Stimulated activated CD8-positive, alpha-beta memory T cell treated with anti-CD3 and anti-CD28 coated beads, Interleukin-12 subunit alpha, Interleukin-12 subunit beta, amount 100 ng/mL, for 24 hours (primary cell): ENCODE measurements around the gene GCSH.

Source experiments
- DNase-seq: peaks from one replicate; pipeline ENCODE4 v3.0.0-alpha.2; 2020; ENCODE audit errors: extremely low read depth

Gene GCSH

DNA sequence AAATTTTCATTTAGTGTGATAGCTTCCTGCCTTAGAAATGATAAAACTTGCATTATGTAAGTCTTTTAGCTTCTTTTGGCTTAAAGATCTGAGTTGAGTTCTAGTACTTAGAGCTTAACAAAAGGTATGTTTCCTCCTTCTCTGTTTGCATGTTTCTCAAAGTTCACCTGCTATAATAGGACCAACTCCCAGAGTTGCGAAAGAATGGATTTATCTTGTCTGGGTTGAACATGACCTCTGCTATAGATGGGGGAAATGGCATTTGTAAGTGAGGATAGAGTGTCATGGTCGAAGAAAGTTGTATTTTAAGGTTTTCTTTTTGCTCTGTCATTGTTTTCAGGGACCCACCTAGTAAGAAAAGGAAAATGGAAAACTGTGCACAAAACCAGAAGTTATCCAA lies 53.4 kb downstream of the GCSH start:
- DNase-seq, result no peak

DNA sequence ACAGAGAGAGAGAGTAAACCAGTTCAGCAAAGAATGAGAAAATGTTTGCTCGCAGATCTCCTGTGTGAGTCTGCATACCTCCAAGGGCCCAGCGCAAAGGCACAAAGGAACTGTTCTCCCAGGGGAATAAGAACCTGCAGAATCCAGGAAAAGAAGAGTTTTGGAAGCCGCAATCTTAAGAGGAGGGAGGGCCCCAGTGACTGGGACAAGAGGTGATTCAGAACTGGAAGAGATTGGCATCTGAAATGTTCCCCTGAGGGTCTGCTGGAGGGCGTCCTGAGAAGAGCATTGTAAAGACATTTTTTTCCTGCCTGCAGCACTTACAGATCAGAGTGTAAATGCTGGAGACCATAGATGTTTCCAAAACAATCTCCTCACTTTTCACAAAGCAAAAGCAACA lies 54.5 kb downstream of the GCSH start:
- DNase-seq, result no peak

DNA sequence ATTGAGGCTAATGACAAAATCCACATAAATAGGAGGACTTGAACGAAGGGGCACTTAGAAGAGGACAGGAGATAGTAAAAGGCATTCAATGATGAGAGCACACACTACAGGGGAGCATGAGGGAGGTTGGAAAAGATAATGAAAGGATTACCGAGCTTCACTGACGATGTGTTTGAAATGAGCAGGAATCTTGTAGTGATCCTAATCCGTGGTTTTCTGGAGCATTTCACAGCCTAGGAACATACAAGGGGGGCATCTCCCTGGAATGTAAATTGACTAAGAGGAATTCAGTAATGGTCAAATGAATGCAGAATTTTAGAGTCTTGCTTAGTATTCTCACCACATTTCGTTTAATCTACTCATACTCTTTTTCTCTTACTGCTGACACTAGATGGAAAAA lies 55.4 kb downstream of the GCSH start:
- DNase-seq, result no peak

DNA sequence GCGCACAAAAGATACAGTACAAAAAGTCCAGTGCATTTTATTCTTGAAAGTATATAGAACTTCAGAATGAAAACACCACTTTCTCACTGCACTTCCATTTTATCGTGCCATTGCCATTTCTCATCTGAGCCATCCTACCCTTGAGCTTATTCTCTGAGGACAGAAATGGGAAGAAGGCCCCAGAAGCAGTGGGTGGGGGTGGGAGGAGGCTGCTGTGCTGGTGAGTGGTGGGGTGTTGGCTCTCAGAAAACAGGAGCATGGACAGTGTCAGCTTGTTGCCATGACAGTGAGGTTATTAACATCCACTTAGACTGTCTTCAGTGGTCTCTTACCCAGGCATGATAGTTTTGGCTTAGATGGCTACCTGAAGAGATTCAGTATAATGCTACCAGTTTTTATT lies 56.1 kb downstream of the GCSH start:
- DNase-seq, result no peak

DNA sequence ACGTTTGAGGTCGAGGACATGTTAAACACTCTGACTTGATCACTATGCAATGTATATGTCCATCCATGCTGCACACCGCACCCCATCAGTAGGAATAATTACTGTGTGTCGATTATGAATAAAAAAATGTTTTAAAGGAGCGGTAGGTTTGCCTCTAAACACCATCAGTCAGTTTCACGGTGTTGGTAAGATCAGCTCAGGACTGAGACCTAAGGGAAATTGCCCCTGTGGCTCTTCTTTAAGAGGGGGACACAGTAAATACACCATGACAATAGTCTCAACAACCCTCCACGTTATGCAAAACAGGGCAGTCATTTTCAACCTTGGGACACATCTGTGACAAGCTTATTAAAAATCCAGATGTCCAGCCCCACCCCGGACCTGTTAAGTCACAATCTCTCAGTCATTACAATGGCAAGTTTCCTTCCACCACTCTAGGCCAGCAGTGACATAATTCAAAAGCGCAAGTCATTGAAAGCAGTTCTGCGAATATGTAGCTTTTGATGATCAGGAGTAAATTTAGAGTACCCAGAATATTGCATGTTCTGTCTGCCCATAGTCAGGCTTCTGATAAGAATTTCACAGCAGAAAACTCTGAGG lies 59.3 kb downstream of the GCSH start:
- no peak for DNase-seq

DNA sequence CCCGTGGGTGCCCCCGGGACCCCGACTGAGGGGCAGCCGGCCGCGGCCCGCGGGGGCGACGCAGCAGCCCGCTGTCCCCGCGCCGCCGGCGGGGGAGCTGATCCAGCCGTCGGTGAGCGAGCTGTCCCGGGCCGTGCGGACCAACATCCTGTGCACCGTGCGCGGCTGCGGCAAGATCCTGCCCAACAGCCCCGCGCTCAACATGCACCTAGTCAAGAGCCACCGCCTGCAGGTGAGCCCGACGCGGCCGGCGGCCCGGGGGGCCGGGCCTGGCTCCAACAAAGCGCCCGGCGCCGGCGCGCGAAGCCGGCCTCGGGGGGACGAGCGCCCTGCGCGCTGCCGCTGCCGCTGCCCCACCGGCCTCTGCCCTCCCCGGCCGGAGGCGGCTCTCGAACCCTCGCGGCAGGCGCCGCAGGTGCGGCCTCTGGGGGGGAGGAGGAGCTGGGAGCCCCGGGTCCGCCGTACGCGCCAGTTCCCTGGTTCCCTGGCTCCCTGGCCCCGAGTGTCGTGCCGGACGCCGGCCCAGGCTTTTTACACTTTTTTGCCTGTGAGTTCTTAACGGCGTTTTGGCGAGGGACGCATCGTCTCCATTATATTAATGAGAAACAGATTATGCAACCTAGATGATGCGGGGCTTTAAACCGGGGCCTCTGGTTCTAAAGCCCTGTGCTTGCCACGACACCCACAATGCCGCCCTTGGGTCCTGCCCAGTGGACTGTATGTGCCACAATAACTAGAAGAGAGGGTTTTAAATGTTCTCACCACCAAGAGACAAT lies 60.0 kb downstream of the GCSH start:
- DNase-seq, result no peak

DNA sequence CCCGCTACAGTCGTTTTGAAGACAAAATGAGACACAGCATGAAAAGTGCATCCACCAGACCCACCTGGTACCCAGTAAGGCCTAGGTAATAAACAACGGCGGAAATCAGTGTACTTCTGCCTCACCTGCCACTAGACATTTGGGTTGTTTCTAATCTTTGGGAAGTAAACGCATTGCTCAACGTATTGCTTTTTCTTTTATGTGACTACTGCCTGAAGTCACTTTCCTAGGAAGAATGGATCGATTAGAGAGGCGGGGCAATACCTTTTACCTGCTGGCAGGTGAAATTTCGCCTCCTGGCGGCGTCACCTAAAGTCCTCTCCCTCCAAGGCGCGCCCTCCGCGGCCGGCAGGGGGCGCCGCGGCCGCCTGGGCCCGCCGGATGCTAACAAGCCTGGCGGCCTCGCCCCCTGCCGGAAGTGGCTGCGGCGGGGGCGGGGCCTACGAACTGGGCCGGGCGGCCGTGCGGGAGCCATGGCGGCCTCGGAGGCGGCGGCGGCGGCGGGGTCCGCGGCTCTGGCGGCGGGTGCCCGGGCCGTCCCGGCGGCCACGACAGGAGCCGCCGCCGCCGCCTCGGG lies 60.7 kb downstream of the GCSH start, which contains the start of gene ATMIN:
ATMIN (plus strand) TSS at position 445 of the 577 bp plus-strand sequence; CDS start at position 474, 29 bp downstream.
- DNase-seq, result peak; percentile 73
